Liver (tissue), 9 donors: ENCODE results near the gene CSNK2B. TPM values are rescaled to one million over a fixed set of nuclear protein-coding genes. Genes with fewer than 3 reads are reported as not detected.

Experiments used
- DNase-seq: peaks from one replicate; pipeline ENCODE4 v3.0.0-alpha.2; 2017; ENCODE audit warnings: low spot score
- H3K27ac ChIP-seq, 2 donors: one replicate each; pipeline ENCODE4 v1.7.0; 2013; ENCODE audit warnings: inconsistent platforms in 2 of 2, low read length in 2 of 2, control low read depth in 1 of 2, low read depth in 1 of 2, mild to moderate bottlenecking in 1 of 2
- H3K27me3 ChIP-seq, 4 donors: one replicate each; pipeline versions ENCODE4 v1.6.1 to v1.7.0; 2013; ENCODE audit warnings: low read length in 3 of 4, inconsistent platforms in 1 of 4, mild to moderate bottlenecking in 1 of 4, moderate library complexity in 1 of 4; ENCODE audit not compliant: control insufficient read depth in 4 of 4, insufficient read depth in 4 of 4
- H3K36me3 ChIP-seq, 4 donors: one replicate each; pipeline versions ENCODE4 v1.6.1 to v1.7.0; 2013; ENCODE audit warnings: low read length in 3 of 4, mild to moderate bottlenecking in 3 of 4, low read depth in 1 of 4, moderate library complexity in 1 of 4; ENCODE audit not compliant: control insufficient read depth in 4 of 4, insufficient read depth in 3 of 4
- H3K4me1 ChIP-seq, 4 donors: one replicate each; pipeline versions ENCODE4 v1.6.1 to v1.7.0; 2013; ENCODE audit warnings: low read length in 3 of 4, mild to moderate bottlenecking in 3 of 4, moderate library complexity in 1 of 4; ENCODE audit not compliant: control insufficient read depth in 4 of 4, insufficient read depth in 4 of 4
- H3K4me3 ChIP-seq, 3 donors: one replicate each; pipeline versions ENCODE4 v1.6.1 to v1.7.0; 2013; ENCODE audit warnings: low read length in 3 of 3, control low read depth in 1 of 3, low read depth in 1 of 3, mild to moderate bottlenecking in 1 of 3
- H3K9ac ChIP-seq, 2 donors: one replicate each; pipeline ENCODE4 v1.7.0; 2013; ENCODE audit warnings: low read length in 2 of 2, mild to moderate bottlenecking in 2 of 2, moderate library complexity in 2 of 2, control low read depth in 1 of 2, low read depth in 1 of 2
- H3K9me3 ChIP-seq, 4 donors: one replicate each; pipeline versions ENCODE4 v1.6.1 to v1.7.0; 2013; ENCODE audit warnings: low read length in 3 of 4; ENCODE audit not compliant: control insufficient read depth in 4 of 4
- EGR1 ChIP-seq, 2 donors: IDR thresholded peaks; 2 replicates each; pipeline ENCODE4 v1.6.1; 2016 to 2018; ENCODE audit warnings: antibody characterized with exemption in 2 of 2, low read depth in 2 of 2
- FOXA1 ChIP-seq: IDR thresholded peaks from 2 replicates; pipeline ENCODE4 v1.6.1; 2016; ENCODE audit warnings: antibody characterized with exemption
- FOXA2 ChIP-seq: IDR thresholded peaks from 2 replicates; pipeline ENCODE4 v1.6.1; 2016; ENCODE audit warnings: antibody characterized with exemption
- GABPA ChIP-seq, 2 donors: IDR thresholded peaks in 1 of 2; conservative IDR thresholded peaks in 1 of 2; 2 replicates each; pipeline ENCODE4 v1.6.1; 2016; ENCODE audit warnings: antibody characterized with exemption in 2 of 2, mild to moderate bottlenecking in 1 of 2, moderate library complexity in 1 of 2
- HNF4A ChIP-seq, 2 donors: conservative IDR thresholded peaks; 2 replicates each; pipeline ENCODE4 v1.6.1; 2016; ENCODE audit warnings: antibody characterized with exemption in 2 of 2, mild to moderate bottlenecking in 2 of 2
- HNF4G ChIP-seq: IDR thresholded peaks from 2 replicates; pipeline ENCODE4 v1.6.1; 2016; ENCODE audit warnings: antibody characterized with exemption
- JUND ChIP-seq, 2 donors: IDR thresholded peaks; 2 replicates each; pipeline ENCODE4 v1.6.1; 2016; ENCODE audit warnings: antibody characterized with exemption in 2 of 2
- NR2F2 ChIP-seq: IDR thresholded peaks from 2 replicates; pipeline ENCODE4 v1.6.1; 2016; ENCODE audit warnings: antibody characterized with exemption
- REST ChIP-seq: IDR thresholded peaks from 2 replicates; pipeline ENCODE4 v1.6.1; 2016; ENCODE audit warnings: antibody characterized with exemption, mild to moderate bottlenecking
- RXRA ChIP-seq, 2 donors: IDR thresholded peaks; 2 replicates each; pipeline ENCODE4 v1.6.1; 2017 to 2018; ENCODE audit warnings: antibody characterized with exemption in 2 of 2, mild to moderate bottlenecking in 1 of 2
- ZBTB33 ChIP-seq: IDR thresholded peaks from 2 replicates; pipeline ENCODE4 v1.6.1; 2016; ENCODE audit warnings: antibody characterized with exemption
- WGBS: extraction: QIAGEN DNeasy Blood & Tissue Kit; methylation state at CpG from one replicate; pipeline ENCODE4 v1.1.7; 2013; 5-methylcytosine and 5-hydroxymethylcytosine counted together
- polyA plus RNA-seq, 2 donors: library from polyadenylated mRNA; stranded (reverse) in 1 of 2; unstranded in 1 of 2; fragments of 200-250 nt in 1 of 2; fragments of >200 nt in 1 of 2; fragmentation: Nextera tagmentation in 1 of 2; extraction: Ambion mirVana in 1 of 2; gene quantifications; one replicate each; pipeline versions ENCODE4 v1.2.1 to v1.2.3, GENCODE V29; 2013 to 2015
- total RNA-seq, 2 donors: library from RNA; depleted of rRNA; stranded (reverse); fragments of >200 nt; gene quantifications; one replicate each; pipeline ENCODE4 v1.2.3, GENCODE V29; 2014
- donor health status: healthy.
- donor health status: healthy.
- donor health status: healthy.
- donor health status: healthy.
- donor health status: healthy.

CSNK2B gene
- total and polyA plus RNA-seq, 4 donors, result 58.1 to 108 (median 77.0) TPM

GRCh38 chr6:31669676-31670075 lies 3.8 kb downstream of the CSNK2B start, which contains the start of gene LY6G5B:
LY6G5B (plus strand) TSS chr6:31669976; CDS start chr6:31670951, 975 bp downstream.
- Histone ChIP-seq H3K27me3 (no peaks in the 10 kb centered on the region), H3K9ac (no peak within 1 kb of the TSS), H3K4me3 (no peak within 1 kb of the TSS), H3K36me3 (peaks cover 17 to 55% (median 48%) of the 10 kb centered on the region in 4 donors), H3K9me3 (no peaks in the 10 kb centered on the region), H3K4me1 (peaks cover 0 to 17% (median 8%) of the 10 kb centered on the region in 4 donors), H3K27ac (no peak within 1 kb of the TSS)
- 85% methylated on average over 8 of the region's 8 CpGs for WGBS
- no peak for DNase-seq
- no peak for TF ChIP-seq NR2F2
- TF ChIP-seq GABPA (IDR thresholded peaks at IDR 0.05 in 1 of 2, conservative IDR thresholded peaks at IDR 0.05 in 1 of 2), result no peak
- TF ChIP-seq FOXA1, result no peak
- no peak for TF ChIP-seq HNF4A (conservative IDR thresholded peaks at IDR 0.05)
- TF ChIP-seq RXRA (IDR thresholded peaks at IDR 0.05), result no peak
- TF ChIP-seq ZBTB33, result no peak
- no peak for TF ChIP-seq FOXA2
- TF ChIP-seq HNF4G, result no peak
- no peak for TF ChIP-seq REST

GRCh38 chr6:31676322-31676903 lies 10.5 kb downstream of the CSNK2B start:
- Histone ChIP-seq H3K36me3 (peaks cover 2 to 17% (median 10%) of the 10 kb centered on the region in 4 donors), H3K4me3 (no peak overlapping the region), H3K27me3 (no peaks in the 10 kb centered on the region), H3K4me1 (peaks cover 1 to 13% (median 8%) of the 10 kb centered on the region in 4 donors), H3K9me3 (no peaks in the 10 kb centered on the region), H3K9ac (no peak overlapping the region), H3K27ac (no peak overlapping the region)
- WGBS, result 86% methylated on average over 4 of the region's 4 CpGs
- no peak for DNase-seq
- TF ChIP-seq HNF4G (no peak), RXRA (IDR thresholded peaks at IDR 0.05) (no peak)

- Histone ChIP-seq H3K27me3 (no peaks in the 10 kb centered on the region), H3K4me1 (peaks cover 1 to 16% (median 9%) of the 10 kb centered on the region in 4 donors), H3K9ac (no peak overlapping the region), H3K36me3 (peaks cover 2 to 12% (median 7%) of the 10 kb centered on the region in 4 donors), H3K4me3 (no peak overlapping the region), H3K9me3 (no peaks in the 10 kb centered on the region), H3K27ac (no peak overlapping the region)
- no peak for DNase-seq
- TF ChIP-seq HNF4G (no peak), EGR1 (IDR thresholded peaks at IDR 0.05; ENCODE audit: low read depth in 2 of 2) (no peak), JUND (IDR thresholded peaks at IDR 0.05) (no peak)
- 80% methylated on average over 6 of the region's 6 CpGs for WGBS
Measured at GRCh38 chr6:31676904-31677303, 11.0 kb downstream of the CSNK2B start.
